Hepatocyte (in vitro differentiated cells): ENCODE results near the gene ITPRIPL1.

ENCODE experiments used
- CTCF ChIP-seq: fragments of 200-600 bp; sonication (generic); IDR thresholded peaks from 2 replicates; pipeline ENCODE4 v1.5.1; 2016; ENCODE audit warnings: antibody characterized with exemption, mild to moderate bottlenecking; ENCODE audit not compliant: poor library complexity
- EZH2 ChIP-seq: fragments of 200-600 bp; sonication (generic); IDR thresholded peaks from 2 replicates; pipeline ENCODE4 v1.6.1; 2016; ENCODE audit warnings: antibody characterized with exemption, mild to moderate bottlenecking, borderline replicate concordance

GRCh38 chr2:96304606-96305005, 20.5 kb upstream of the ITPRIPL1 start:
- TF ChIP-seq CTCF (no peak), EZH2 (no peak)
